Activated B cell treated with CpG ODN at 0.5 μM for 24 hours (primary cell): ENCODE results near the gene WDFY4. TPM values are rescaled to one million over a fixed set of nuclear protein-coding genes. Genes with fewer than 3 reads are reported as not detected.

Source experiments
- ATAC-seq: fragments of 200-7000 bp; cut with Tn5 transposase; one replicate; pipeline ENCODE4 v1.10.0; 2021; ENCODE audit warnings: low read depth, mild to moderate bottlenecking, moderate library complexity
- CTCF ChIA-PET: fragments of 350-600 bp; sonication (Branson Sonifier 250); formaldehyde crosslinking; loops from one replicate; lab custom pipeline; 2021; ENCODE audit warnings: antibody characterized with exemption; lab: Charles Lee
- POLR2A ChIA-PET: fragments of 350-600 bp; sonication (Branson Sonifier 250); formaldehyde crosslinking; loops from one replicate; lab custom pipeline; 2021; ENCODE audit warnings: antibody characterized with exemption; lab: Charles Lee
- DNase-seq: peaks from one replicate; pipeline ENCODE4 v3.0.0; 2022
- H3K27ac Mint-ChIP-seq: one replicate; pipeline ENCODE4 v1.8.0; 2020; ENCODE audit warnings: mixed read lengths
- H3K27me3 Mint-ChIP-seq: one replicate; pipeline ENCODE4 v1.8.0; 2021; ENCODE audit warnings: mixed read lengths
- H3K36me3 Mint-ChIP-seq: one replicate; pipeline ENCODE4 v1.8.0; 2021; ENCODE audit warnings: low read depth, mixed read lengths
- H3K4me1 Mint-ChIP-seq: one replicate; pipeline ENCODE4 v1.8.0; 2021; ENCODE audit warnings: mixed read lengths
- H3K4me3 Mint-ChIP-seq: one replicate; pipeline ENCODE4 v1.8.0; 2020; ENCODE audit warnings: mild to moderate bottlenecking, mixed read lengths
- H3K9me3 Mint-ChIP-seq: one replicate; pipeline ENCODE4 v1.8.0; 2020; ENCODE audit warnings: mixed read lengths
- CTCF ChIP-seq: fragments of 200-600 bp; IDR thresholded peaks from one replicate; pipeline ENCODE4 v1.8.0; 2022; ENCODE audit warnings: antibody characterized with exemption, mild to moderate bottlenecking
- intact Hi-C: fragments of 100-400 bp; cut with micrococcal nuclease; formaldehyde crosslinking; loops from one replicate; pipeline ENCODE4 v1.15.1; 2024
- total RNA-seq: library from RNA; stranded (reverse); gene quantifications from 2 replicates; pipeline ENCODE4 v1.2.3, GENCODE V29; 2022

The WDFY4 gene
- total RNA-seq, 1 donor from 2014 or later, result 488 TPM

- H3K9me3 Mint-ChIP-seq, result peaks cover 5% of the 10 kb centered on the region
- ChIA-PET POLR2A (no interaction called here), CTCF (no interaction called here)
- DNase-seq (no peak), ATAC-seq (no peak)
- peaks cover 55% of the 10 kb centered on the region for H3K4me1 Mint-ChIP-seq
- no peak overlapping the region for H3K4me3 Mint-ChIP-seq
- TF ChIP-seq CTCF, result no peak
- H3K27ac Mint-ChIP-seq, result no peak overlapping the region
- H3K27me3 Mint-ChIP-seq, result no peaks in the 10 kb centered on the region
- intact Hi-C loops, result loop anchor here (5.0 kb wide), 1 partner anchor 37 kb away; no protein-coding TSS in a partner anchor
- peaks cover 94% of the 10 kb centered on the region for H3K36me3 Mint-ChIP-seq
These were observed 61.1 kb downstream of the WDFY4 start for GRCh38 chr10:48745662-48746245.

- intact Hi-C loops, result loop anchor here (5.0 kb wide), 1 partner anchor 34 kb away; no protein-coding TSS in a partner anchor
- H3K27me3 Mint-ChIP-seq, result no peaks in the 10 kb centered on the region
These were observed 63.9 kb downstream of the WDFY4 start for GRCh38 chr10:48748573-48748972.

GRCh38 chr10:48749254-48749787, 64.6 kb downstream of the WDFY4 start:
- H3K27me3 Mint-ChIP-seq, result no peaks in the 10 kb centered on the region
- ATAC-seq (no peak), DNase-seq (no peak)
- H3K4me3 Mint-ChIP-seq, result no peak overlapping the region
- H3K4me1 Mint-ChIP-seq, result peaks cover 71% of the 10 kb centered on the region
- no peak overlapping the region for H3K27ac Mint-ChIP-seq
- ChIA-PET POLR2A (no interaction called here), CTCF (no interaction called here)
- no peak for TF ChIP-seq CTCF
- H3K36me3 Mint-ChIP-seq, result peaks cover 88% of the 10 kb centered on the region
- H3K9me3 Mint-ChIP-seq, result peaks cover 5% of the 10 kb centered on the region
- intact Hi-C loops, result loop anchor here (5.0 kb wide), 1 partner anchor 33 kb away; no protein-coding TSS in a partner anchor

More at GRCh38 chr10:48748573-48748972, 63.9 kb downstream of the WDFY4 start:
- peaks cover 91% of the 10 kb centered on the region for H3K36me3 Mint-ChIP-seq
- peaks cover 5% of the 10 kb centered on the region for H3K9me3 Mint-ChIP-seq
- TF ChIP-seq CTCF, result no peak
- H3K4me3 Mint-ChIP-seq, result peak overlapping the region; percentile 35
- peak; percentile 81 for ATAC-seq
- DNase-seq, result no peak
- POLR2A ChIA-PET, result no interaction called here
- peaks cover 72% of the 10 kb centered on the region for H3K4me1 Mint-ChIP-seq
- CTCF ChIA-PET, result interaction anchor here (1.2 kb wide), 1 partner anchor 90 kb away, joined by 4 read pairs; no protein-coding TSS in a partner anchor
- H3K27ac Mint-ChIP-seq, result peak overlapping the region; percentile 67

GRCh38 chr10:48750019-48750418, 65.3 kb downstream of the WDFY4 start:
- H3K4me1 Mint-ChIP-seq, result peaks cover 71% of the 10 kb centered on the region

More at GRCh38 chr10:48750019-48750418, 65.3 kb downstream of the WDFY4 start:
- no peak for DNase-seq
- intact Hi-C loops, result no loop called here
- Mint-ChIP-seq H3K27ac (no peak overlapping the region), H3K9me3 (peaks cover 5% of the 10 kb centered on the region), H3K4me3 (no peak overlapping the region), H3K36me3 (peaks cover 87% of the 10 kb centered on the region), H3K27me3 (no peaks in the 10 kb centered on the region)
- ATAC-seq, result no peak
- CTCF ChIA-PET, result no interaction called here
- no peak for TF ChIP-seq CTCF
- POLR2A ChIA-PET, result no interaction called here
